Stimulated activated CD4-positive, alpha-beta T cell treated with anti-CD3 and anti-CD28 coated beads, Interleukin-15, amount 100 ng/mL, for 48 hours (primary cell): ENCODE measurements around the gene RNU2-1.
"Not testable (repeated sequence)": the region's sequence is repeated elsewhere in the genome, so short reads cannot be mapped to it uniquely, and the experiment has no call there.

ENCODE experiments used
- DNase-seq, 2 donors: peaks; one replicate each; pipeline ENCODE4 v3.0.0-alpha.2; 2020; ENCODE audit warnings: low read depth in 2 of 2

Gene RNU2-1

GRCh38 chr17:43216369-43216761 is 17.4 kb downstream of the RNU2-1 start:
- no peak for DNase-seq

DNA sequence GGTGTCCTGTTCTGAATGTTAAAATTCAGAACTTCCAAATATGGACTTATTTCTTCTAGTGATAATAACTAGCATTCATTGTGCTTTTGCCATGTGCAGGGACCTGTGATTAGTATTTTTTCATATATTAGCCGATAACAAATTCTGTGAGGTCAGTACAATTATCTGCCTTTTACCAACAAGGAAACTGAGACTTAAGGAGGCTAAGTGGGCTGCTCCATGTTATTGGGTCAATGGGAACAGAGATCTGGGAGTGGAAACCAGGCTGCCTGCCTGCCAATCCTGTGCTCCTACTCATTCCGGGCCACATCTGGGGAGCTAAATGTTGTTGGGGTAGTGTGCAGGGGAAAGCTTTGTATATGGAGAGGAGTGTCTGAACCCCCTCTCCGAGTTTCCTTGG is 18.4 kb downstream of the RNU2-1 start:
- no peak for DNase-seq

- DNase-seq, result no peak
Observed at GRCh38 chr17:43213545-43213944, 20.2 kb downstream of the RNU2-1 start.

- DNase-seq, result no peak
Observed at GRCh38 chr17:43212641-43213490, 20.9 kb downstream of the RNU2-1 start.

GRCh38 chr17:43211480-43212402 is 22.0 kb downstream of the RNU2-1 start, which contains the start of gene TMEM106A:
TMEM106A (plus strand) TSS chr17:43211875; CDS start chr17:43213042, 1,167 bp downstream.
- DNase-seq, result peak; percentile 53 to 63

DNA sequence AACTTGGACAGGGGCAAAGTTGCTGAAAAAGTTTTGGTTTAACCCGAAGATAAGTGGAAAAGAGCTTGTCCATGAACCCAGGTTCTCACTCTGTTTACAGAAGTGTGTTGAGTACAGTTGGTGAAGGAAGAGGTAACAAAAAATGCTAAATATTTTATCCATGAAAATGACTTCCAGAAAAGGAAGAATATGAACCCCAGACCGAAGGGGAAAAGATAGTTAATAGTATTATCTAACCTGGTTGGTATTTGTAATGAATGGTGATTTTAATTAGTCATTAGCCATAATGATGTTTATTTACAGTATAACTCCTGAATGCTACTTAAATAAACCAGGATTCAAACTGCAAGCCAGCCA is 22.7 kb downstream of the RNU2-1 start:
- no peak for DNase-seq

- no peak for DNase-seq
Observed at GRCh38 chr17:43210576-43210975, 23.2 kb downstream of the RNU2-1 start.

- not testable (repeated sequence) for DNase-seq
Observed at GRCh38 chr17:43203013-43203412, 30.8 kb downstream of the RNU2-1 start.

DNA sequence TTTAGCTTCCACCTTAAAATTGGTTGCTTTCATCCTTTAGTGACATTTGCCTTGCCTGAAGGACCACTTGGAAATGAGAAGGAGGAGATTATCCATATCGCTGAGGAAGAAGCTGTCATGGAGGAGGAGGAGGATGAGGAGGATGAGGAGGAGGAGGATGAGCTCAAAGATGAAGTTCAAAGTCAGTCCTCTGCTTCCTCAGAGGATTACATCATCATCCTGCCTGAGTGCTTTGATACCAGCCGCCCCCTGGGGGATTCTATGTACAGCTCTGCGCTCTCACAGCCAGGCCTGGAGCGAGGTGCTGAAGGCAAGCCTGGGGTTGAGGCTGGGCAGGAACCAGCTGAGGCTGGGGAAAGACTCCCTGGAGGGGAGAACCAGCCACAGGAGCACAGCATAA is 33.6 kb downstream of the RNU2-1 start:
- no peak for DNase-seq

- DNase-seq, result no peak
Observed at GRCh38 chr17:43199633-43200032, 34.1 kb downstream of the RNU2-1 start.

DNA sequence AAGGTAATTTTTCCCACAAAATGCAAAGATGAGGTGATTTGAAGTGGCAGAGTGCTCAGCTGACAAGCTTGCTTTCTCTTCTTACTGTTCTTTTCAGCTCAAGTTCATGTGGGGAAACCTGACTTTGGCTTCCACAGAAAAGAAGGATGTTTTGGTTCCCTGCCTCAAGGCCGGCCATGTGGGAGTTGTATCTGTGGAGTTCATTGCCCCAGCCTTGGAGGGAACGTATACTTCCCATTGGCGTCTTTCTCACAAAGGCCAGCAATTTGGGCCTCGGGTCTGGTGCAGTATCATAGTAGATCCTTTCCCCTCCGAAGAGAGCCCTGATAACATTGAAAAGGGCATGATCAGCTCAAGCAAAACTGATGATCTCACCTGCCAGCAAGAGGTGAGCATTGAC is 40.5 kb downstream of the RNU2-1 start:
- no peak for DNase-seq

- DNase-seq, result not testable (repeated sequence)
Observed at GRCh38 chr17:43186656-43187055, 47.1 kb downstream of the RNU2-1 start.

DNA sequence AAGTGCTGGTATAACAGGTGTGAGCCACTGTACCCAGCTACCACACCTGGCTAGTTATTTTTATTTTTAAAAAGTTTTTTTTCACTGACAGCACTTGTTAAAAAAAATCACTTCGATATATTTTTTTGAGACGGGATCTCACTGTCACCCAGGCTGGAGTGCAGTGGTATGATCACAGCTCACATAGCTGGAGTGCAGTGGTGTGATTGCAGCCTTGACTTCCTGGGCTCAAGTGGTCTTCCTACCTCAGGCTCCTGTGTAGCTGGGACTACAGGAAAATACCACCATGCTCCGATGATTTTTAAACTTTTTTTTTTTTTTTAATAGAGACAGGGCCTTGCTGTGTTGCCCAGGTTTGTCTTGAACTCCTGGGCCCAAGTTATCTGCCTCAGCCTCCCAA is 49.9 kb downstream of the RNU2-1 start:
- DNase-seq, result no peak
